HepG2 (cell line): ENCODE data around the gene STX2. TPM values are rescaled to one million over a fixed set of nuclear protein-coding genes. Genes with fewer than 3 reads are reported as not detected.

ENCODE experiments used
- SUZ12 ChIP-seq: fragments of 150-350 bp; IDR thresholded peaks from 2 replicates; pipeline ENCODE4 v1.6.1; 2014; ENCODE audit warnings: low read depth, low read length
- polyA plus RNA-seq, 8 experiments: library from polyadenylated mRNA; depleted of rRNA in 3 of 8; stranded (reverse) in 7 of 8; unstranded in 1 of 8; fragments of >200 nt; fragmentation: Illumina TruSeq in 4 of 8; extraction: Trizol in 4 of 8; gene quantifications; 2 replicates each; pipeline versions ENCODE4 v1.2.1 to v1.2.3, GENCODE V29; 2011 to 2016; ENCODE audit warnings: low read depth in 4 of 8, missing spikeins in 1 of 8, mixed read lengths in 1 of 8; ENCODE audit not compliant: insufficient read depth in 1 of 8
- total RNA-seq, 5 experiments: library from RNA; depleted of rRNA; stranded (reverse); fragments of >200 nt; fragmentation: Illumina TruSeq; extraction: Trizol; gene quantifications; 2 replicates each; pipeline ENCODE4 v1.2.3, GENCODE V29; 2016; ENCODE audit warnings: low read depth in 1 of 5
- TF ChIP-seq, protein P1 (sequence below): sonication (generic); formaldehyde crosslinking; IDR thresholded peaks from 2 replicates; pipeline ENCODE4 v1.4.0; 2020; ENCODE audit warnings: mild to moderate bottlenecking, missing genetic modification reagents
- TF ChIP-seq, protein P2 (sequence below): sonication (generic); formaldehyde crosslinking; conservative IDR thresholded peaks from 2 replicates; pipeline ENCODE4 v1.5.0; 2020; ENCODE audit warnings: missing genetic modification reagents
- TF ChIP-seq, protein P3 (sequence below): sonication (generic); formaldehyde crosslinking; IDR thresholded peaks from 2 replicates; pipeline ENCODE4 v1.4.0; 2020; ENCODE audit warnings: low read depth, missing genetic modification reagents

Gene STX2
- total and polyA plus RNA-seq, 2 of the 13 experiments (the other 11 are each of a cell fraction or from before 2014, with no cell fraction given): 13.4 to 25.1 TPM

DNA sequence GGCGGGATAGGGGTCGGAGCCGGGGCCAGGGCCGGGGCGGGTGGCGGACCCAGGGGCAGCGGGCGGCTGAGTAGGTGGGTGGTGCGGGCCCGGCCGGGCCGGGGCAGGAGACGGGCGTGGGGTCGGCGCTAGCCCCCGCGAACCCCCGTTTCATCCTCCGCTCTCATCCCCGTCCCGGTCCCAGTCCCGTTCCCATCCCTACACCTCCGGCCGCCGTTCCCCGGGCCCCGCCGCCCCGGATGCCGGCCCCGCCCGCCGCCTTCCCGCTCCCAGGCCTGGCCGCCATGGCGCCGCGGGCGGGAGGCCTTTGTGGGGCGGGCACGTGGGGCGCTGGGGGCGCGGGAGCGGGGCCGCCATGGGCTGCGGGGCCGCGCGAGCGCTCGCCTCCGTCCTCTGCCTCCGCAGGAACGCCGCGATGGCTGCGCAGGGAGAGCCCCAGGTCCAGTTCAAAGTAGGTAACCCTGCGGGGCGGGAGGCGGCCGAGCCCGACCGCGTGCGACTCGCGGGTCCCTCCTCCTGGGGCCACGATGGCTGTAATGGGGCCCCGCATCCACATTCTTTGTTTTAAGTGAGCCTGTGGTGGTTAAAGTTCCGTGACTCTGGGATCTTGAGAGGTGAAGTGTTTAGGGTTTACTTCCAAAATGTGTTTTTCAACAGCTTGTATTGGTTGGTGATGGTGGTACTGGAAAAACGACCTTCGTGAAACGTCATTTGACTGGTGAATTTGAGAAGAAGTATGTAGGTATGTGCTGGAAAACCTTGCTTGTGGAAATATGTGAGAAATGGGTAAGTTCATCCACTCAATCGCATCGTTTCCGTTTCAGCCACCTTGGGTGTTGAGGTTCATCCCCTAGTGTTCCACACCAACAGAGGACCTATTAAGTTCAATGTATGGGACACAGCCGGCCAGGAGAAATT, 33.4 kb upstream of the STX2 start (continued):
- TF ChIP-seq, protein P1, sequence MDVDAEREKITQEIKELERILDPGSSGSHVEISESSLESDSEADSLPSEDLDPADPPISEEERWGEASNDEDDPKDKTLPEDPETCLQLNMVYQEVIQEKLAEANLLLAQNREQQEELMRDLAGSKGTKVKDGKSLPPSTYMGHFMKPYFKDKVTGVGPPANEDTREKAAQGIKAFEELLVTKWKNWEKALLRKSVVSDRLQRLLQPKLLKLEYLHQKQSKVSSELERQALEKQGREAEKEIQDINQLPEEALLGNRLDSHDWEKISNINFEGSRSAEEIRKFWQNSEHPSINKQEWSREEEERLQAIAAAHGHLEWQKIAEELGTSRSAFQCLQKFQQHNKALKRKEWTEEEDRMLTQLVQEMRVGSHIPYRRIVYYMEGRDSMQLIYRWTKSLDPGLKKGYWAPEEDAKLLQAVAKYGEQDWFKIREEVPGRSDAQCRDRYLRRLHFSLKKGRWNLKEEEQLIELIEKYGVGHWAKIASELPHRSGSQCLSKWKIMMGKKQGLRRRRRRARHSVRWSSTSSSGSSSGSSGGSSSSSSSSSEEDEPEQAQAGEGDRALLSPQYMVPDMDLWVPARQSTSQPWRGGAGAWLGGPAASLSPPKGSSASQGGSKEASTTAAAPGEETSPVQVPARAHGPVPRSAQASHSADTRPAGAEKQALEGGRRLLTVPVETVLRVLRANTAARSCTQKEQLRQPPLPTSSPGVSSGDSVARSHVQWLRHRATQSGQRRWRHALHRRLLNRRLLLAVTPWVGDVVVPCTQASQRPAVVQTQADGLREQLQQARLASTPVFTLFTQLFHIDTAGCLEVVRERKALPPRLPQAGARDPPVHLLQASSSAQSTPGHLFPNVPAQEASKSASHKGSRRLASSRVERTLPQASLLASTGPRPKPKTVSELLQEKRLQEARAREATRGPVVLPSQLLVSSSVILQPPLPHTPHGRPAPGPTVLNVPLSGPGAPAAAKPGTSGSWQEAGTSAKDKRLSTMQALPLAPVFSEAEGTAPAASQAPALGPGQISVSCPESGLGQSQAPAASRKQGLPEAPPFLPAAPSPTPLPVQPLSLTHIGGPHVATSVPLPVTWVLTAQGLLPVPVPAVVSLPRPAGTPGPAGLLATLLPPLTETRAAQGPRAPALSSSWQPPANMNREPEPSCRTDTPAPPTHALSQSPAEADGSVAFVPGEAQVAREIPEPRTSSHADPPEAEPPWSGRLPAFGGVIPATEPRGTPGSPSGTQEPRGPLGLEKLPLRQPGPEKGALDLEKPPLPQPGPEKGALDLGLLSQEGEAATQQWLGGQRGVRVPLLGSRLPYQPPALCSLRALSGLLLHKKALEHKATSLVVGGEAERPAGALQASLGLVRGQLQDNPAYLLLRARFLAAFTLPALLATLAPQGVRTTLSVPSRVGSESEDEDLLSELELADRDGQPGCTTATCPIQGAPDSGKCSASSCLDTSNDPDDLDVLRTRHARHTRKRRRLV: no peak
- TF ChIP-seq, protein P2, sequence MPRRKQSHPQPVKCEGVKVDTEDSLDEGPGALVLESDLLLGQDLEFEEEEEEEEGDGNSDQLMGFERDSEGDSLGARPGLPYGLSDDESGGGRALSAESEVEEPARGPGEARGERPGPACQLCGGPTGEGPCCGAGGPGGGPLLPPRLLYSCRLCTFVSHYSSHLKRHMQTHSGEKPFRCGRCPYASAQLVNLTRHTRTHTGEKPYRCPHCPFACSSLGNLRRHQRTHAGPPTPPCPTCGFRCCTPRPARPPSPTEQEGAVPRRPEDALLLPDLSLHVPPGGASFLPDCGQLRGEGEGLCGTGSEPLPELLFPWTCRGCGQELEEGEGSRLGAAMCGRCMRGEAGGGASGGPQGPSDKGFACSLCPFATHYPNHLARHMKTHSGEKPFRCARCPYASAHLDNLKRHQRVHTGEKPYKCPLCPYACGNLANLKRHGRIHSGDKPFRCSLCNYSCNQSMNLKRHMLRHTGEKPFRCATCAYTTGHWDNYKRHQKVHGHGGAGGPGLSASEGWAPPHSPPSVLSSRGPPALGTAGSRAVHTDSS: no peak
- TF ChIP-seq, protein P3, sequence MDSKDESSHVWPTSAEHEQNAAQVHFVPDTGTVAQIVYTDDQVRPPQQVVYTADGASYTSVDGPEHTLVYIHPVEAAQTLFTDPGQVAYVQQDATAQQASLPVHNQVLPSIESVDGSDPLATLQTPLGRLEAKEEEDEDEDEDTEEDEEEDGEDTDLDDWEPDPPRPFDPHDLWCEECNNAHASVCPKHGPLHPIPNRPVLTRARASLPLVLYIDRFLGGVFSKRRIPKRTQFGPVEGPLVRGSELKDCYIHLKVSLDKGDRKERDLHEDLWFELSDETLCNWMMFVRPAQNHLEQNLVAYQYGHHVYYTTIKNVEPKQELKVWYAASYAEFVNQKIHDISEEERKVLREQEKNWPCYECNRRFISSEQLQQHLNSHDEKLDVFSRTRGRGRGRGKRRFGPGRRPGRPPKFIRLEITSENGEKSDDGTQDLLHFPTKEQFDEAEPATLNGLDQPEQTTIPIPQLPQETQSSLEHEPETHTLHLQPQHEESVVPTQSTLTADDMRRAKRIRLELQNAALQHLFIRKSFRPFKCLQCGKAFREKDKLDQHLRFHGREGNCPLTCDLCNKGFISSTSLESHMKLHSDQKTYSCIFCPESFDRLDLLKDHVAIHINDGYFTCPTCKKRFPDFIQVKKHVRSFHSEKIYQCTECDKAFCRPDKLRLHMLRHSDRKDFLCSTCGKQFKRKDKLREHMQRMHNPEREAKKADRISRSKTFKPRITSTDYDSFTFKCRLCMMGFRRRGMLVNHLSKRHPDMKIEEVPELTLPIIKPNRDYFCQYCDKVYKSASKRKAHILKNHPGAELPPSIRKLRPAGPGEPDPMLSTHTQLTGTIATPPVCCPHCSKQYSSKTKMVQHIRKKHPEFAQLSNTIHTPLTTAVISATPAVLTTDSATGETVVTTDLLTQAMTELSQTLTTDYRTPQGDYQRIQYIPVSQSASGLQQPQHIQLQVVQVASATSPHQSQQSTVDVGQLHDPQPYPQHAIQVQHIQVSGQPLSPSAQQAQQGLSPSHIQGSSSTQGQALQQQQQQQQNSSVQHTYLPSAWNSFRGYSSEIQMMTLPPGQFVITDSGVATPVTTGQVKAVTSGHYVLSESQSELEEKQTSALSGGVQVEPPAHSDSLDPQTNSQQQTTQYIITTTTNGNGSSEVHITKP (CRISPR knock-in tag): no peak
- no peak for TF ChIP-seq SUZ12
